GM23248 (cell line): Measurements from ENCODE around the gene SALL3. TPM values are rescaled to one million over a fixed set of nuclear protein-coding genes. Genes with fewer than 3 reads are reported as not detected.

Source experiments
- DNase-seq: peaks from one replicate; pipeline ENCODE4 v3.0.0-alpha.2; 2015
- H2AFZ ChIP-seq: fragments of 200-600 bp; sonication (generic); 2 replicates; pipeline ENCODE4 v1.6.1; 2016; ENCODE audit warnings: antibody characterized with exemption
- H3F3A ChIP-seq: fragments of 200-600 bp; sonication (generic); 2 replicates; pipeline ENCODE4 v1.6.1; 2016; ENCODE audit warnings: mild to moderate bottlenecking, antibody characterized with exemption, mixed run types; ENCODE audit not compliant: insufficient read depth
- H3K27ac ChIP-seq: fragments of 200-600 bp; sonication (generic); 2 replicates; pipeline ENCODE4 v1.5.1; 2016; ENCODE audit warnings: mild to moderate bottlenecking
- H3K27me3 ChIP-seq: fragments of 200-600 bp; sonication (generic); replicated peaks from 2 replicates; pipeline ENCODE4 v1.6.1; 2016; ENCODE audit warnings: mild to moderate bottlenecking; ENCODE audit not compliant: insufficient read depth
- H3K36me3 ChIP-seq: fragments of 200-600 bp; sonication (generic); 2 replicates; pipeline ENCODE4 v1.6.1; 2016; ENCODE audit warnings: low read depth, mild to moderate bottlenecking
- H3K4me1 ChIP-seq: fragments of 200-600 bp; sonication (generic); 2 replicates; pipeline ENCODE4 v1.6.1; 2016; ENCODE audit warnings: mild to moderate bottlenecking; ENCODE audit not compliant: insufficient read depth
- H3K4me2 ChIP-seq: fragments of 200-600 bp; sonication (generic); one replicate; pipeline ENCODE4 v1.6.1; 2016; ENCODE audit warnings: mild to moderate bottlenecking; ENCODE audit not compliant: unreplicated experiment
- H3K4me3 ChIP-seq: fragments of 200-600 bp; sonication (generic); 2 replicates; pipeline ENCODE4 v1.5.1; 2016; ENCODE audit warnings: mild to moderate bottlenecking
- H3K79me2 ChIP-seq: fragments of 200-600 bp; sonication (generic); 2 replicates; pipeline ENCODE4 v1.6.1; 2016; ENCODE audit warnings: mild to moderate bottlenecking; ENCODE audit not compliant: insufficient read depth
- H3K9ac ChIP-seq: fragments of 200-600 bp; sonication (generic); 2 replicates; pipeline ENCODE4 v1.6.1; 2016; ENCODE audit warnings: mild to moderate bottlenecking
- H3K9me2 ChIP-seq: fragments of 200-600 bp; sonication (generic); 2 replicates; pipeline ENCODE4 v1.6.1; 2016; ENCODE audit warnings: mixed run types, mild to moderate bottlenecking, moderate library complexity; ENCODE audit not compliant: insufficient read depth
- H3K9me3 ChIP-seq: fragments of 200-600 bp; sonication (generic); one replicate; pipeline ENCODE4 v1.6.1; 2017; ENCODE audit warnings: low read depth
- H4K20me1 ChIP-seq: fragments of 200-600 bp; sonication (generic); 2 replicates; pipeline ENCODE4 v1.6.0; 2016; ENCODE audit not compliant: insufficient read depth
- EZH2 ChIP-seq: fragments of 200-600 bp; sonication (generic); IDR thresholded peaks from 2 replicates; pipeline ENCODE4 v1.6.1; 2018; ENCODE audit warnings: antibody characterized with exemption, mild to moderate bottlenecking; ENCODE audit not compliant: insufficient read depth, poor library complexity, severe bottlenecking
- EZH2phosphoT487 ChIP-seq: fragments of 200-600 bp; sonication (generic); IDR thresholded peaks from 2 replicates; pipeline ENCODE4 v1.6.1; 2018; ENCODE audit warnings: antibody characterized with exemption, moderate library complexity, mild to moderate bottlenecking, low read depth; ENCODE audit not compliant: insufficient read depth
- WGBS, 2 experiments: methylation state at CpG; one replicate each; pipeline ENCODE4 v1.1.6; 2015 to 2017; ENCODE audit warnings: low lambda C conversion rate in 2 of 2, low coverage in 1 of 2; ENCODE audit errors: missing lambda C conversion rate in 2 of 2; 5-methylcytosine and 5-hydroxymethylcytosine counted together
- in situ Hi-C: fragments of 300-500 bp; cut with MboI; formaldehyde crosslinking; loops from 2 replicates; pipeline ENCODE4 v1.15.0; 2020
- polyA plus RNA-seq: library from polyadenylated mRNA; unstranded; fragments of >200 nt; fragmentation: Nextera tagmentation; extraction: Ambion mirVana; gene quantifications from 2 replicates; pipeline ENCODE4 v1.2.1, GENCODE V29; 2016
- total RNA-seq: library from RNA; depleted of rRNA; stranded (reverse); fragments of >200 nt; shearing (Covaris generic); gene quantifications from 2 replicates; pipeline ENCODE4 v1.2.3, GENCODE V29; 2014

The SALL3 gene
- total and polyA plus RNA-seq, 2 experiments from 2014 or later: not detected

GRCh38 chr18:78969574-78970315 lies 9.9 kb upstream of the SALL3 start:
- Histone ChIP-seq H3F3A (no peaks in the 10 kb centered on the region), H3K9ac (no peak overlapping the region), H3K4me2 (no peak overlapping the region), H3K4me1 (no peaks in the 10 kb centered on the region), H2AFZ (no peak overlapping the region), H4K20me1 (no peaks in the 10 kb centered on the region), H3K36me3 (no peaks in the 10 kb centered on the region), H3K27ac (no peak overlapping the region), H3K27me3 (peaks cover 28% of the 10 kb centered on the region), H3K9me3 (no peaks in the 10 kb centered on the region), H3K9me2 (no peaks in the 10 kb centered on the region), H3K4me3 (no peak overlapping the region), H3K79me2 (no peaks in the 10 kb centered on the region)
- 58 to 64% methylated on average over 20 of the region's 20 CpGs for WGBS, 2 experiments
- in situ Hi-C loops: no loop called here
- no peak for DNase-seq
- TF ChIP-seq EZH2 (no peak), EZH2phosphoT487 (no peak)

- Histone ChIP-seq H3K27me3 (peaks cover 39% of the 10 kb centered on the region), H3K9ac (no peak overlapping the region), H4K20me1 (no peaks in the 10 kb centered on the region), H3K4me3 (no peak overlapping the region), H3F3A (no peaks in the 10 kb centered on the region), H3K36me3 (no peaks in the 10 kb centered on the region), H2AFZ (no peak overlapping the region), H3K79me2 (no peaks in the 10 kb centered on the region), H3K4me1 (no peaks in the 10 kb centered on the region), H3K4me2 (no peak overlapping the region), H3K27ac (no peak overlapping the region), H3K9me3 (no peaks in the 10 kb centered on the region), H3K9me2 (no peaks in the 10 kb centered on the region)
- WGBS, 2 experiments: 61 to 64% methylated on average over 12 of the region's 12 CpGs
- in situ Hi-C loops: no loop called here
- no peak for DNase-seq
- TF ChIP-seq EZH2phosphoT487 (no peak), EZH2 (no peak)
Observed at GRCh38 chr18:78970774-78971333, 8.8 kb upstream of the SALL3 start.

DNA sequence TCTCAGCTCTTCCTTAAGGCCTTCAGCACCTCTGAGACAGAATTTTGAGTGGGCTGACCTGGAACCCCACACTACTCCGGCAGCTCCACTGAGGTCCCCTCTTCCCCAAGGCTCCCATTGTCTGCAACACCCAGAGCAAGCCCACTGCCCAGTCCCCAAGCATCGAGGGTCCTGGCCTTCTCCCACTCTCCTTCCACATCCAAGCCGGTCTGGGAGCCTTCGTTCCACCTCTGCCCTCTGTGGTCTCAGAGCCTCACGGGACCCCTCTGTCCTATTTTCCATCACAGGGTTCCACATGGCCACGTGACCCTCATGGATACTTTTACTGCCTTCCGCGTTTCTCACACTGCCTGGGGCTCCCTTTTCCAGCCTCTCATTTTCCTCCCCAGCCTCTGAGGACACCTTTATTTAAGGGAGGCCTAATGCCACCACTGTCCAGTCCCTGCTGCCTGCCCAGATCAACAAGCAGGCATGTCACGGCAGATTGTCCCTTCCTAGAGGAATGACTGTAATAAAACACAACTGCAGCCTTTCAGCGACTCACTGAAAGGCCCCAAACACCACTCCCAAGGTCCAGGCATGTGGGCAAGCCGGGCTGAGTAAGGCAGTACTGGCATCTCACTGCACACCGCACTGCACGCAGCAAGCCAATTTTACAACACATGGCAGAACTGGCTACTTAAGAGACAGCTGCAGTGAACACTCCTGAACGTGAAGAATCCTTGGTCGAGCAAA lies 7.9 kb upstream of the SALL3 start:
- H3K36me3 ChIP-seq: no peaks in the 10 kb centered on the region
- no peaks in the 10 kb centered on the region for H3K4me1 ChIP-seq
- DNase-seq: no peak
- H3K27me3 ChIP-seq: peaks cover 47% of the 10 kb centered on the region
- no peak overlapping the region for H3K4me3 ChIP-seq
- H3K27ac ChIP-seq: no peak overlapping the region
- H3K9me3 ChIP-seq: no peaks in the 10 kb centered on the region
- no peak overlapping the region for H3K9ac ChIP-seq
- H3K9me2 ChIP-seq: no peaks in the 10 kb centered on the region
- no peaks in the 10 kb centered on the region for H3K79me2 ChIP-seq
- H3F3A ChIP-seq: no peaks in the 10 kb centered on the region
- TF ChIP-seq EZH2phosphoT487 (no peak), EZH2 (no peak)
- H4K20me1 ChIP-seq: no peaks in the 10 kb centered on the region
- in situ Hi-C loops: no loop called here
- 46 to 51% methylated on average over 15 of the region's 15 CpGs for WGBS, 2 experiments
- H2AFZ ChIP-seq: no peak overlapping the region
- H3K4me2 ChIP-seq: no peak overlapping the region

GRCh38 chr18:78972385-78972918 lies 7.2 kb upstream of the SALL3 start:
- Histone ChIP-seq H3K4me3 (no peak overlapping the region), H3K4me2 (no peak overlapping the region), H3K27me3 (peaks cover 55% of the 10 kb centered on the region), H3F3A (no peaks in the 10 kb centered on the region), H3K27ac (no peak overlapping the region), H4K20me1 (no peaks in the 10 kb centered on the region), H3K9ac (no peak overlapping the region), H3K79me2 (no peaks in the 10 kb centered on the region), H3K9me3 (no peaks in the 10 kb centered on the region), H3K36me3 (no peaks in the 10 kb centered on the region), H3K4me1 (no peaks in the 10 kb centered on the region), H2AFZ (no peak overlapping the region), H3K9me2 (no peaks in the 10 kb centered on the region)
- no peak for TF ChIP-seq EZH2phosphoT487
- TF ChIP-seq EZH2: no peak
- in situ Hi-C loops: no loop called here
- WGBS, 2 experiments: 29 to 36% methylated on average over 16 of the region's 16 CpGs
- no peak for DNase-seq
